AG09309 (cell line): ENCODE data around the gene LAMA5.

ENCODE experiments used
- DNase-seq: peaks from one replicate; pipeline ENCODE4 v3.0.0-alpha.2; 2010; ENCODE audit warnings: low read depth
- H3K4me3 ChIP-seq: 2 replicates; pipeline ENCODE4 v1.5.1; 2011; ENCODE audit warnings: mild to moderate bottlenecking, low read depth, low read length, moderate library complexity; ENCODE audit not compliant: control insufficient read depth
- TF ChIP-seq, protein P1 (sequence below): IDR thresholded peaks from 2 replicates; pipeline ENCODE4 v1.5.1; 2011; ENCODE audit warnings: mild to moderate bottlenecking, low read depth, low read length, inconsistent platforms; ENCODE audit not compliant: insufficient read depth, control insufficient read depth; ENCODE audit errors: missing control alignments

Gene LAMA5

DNA sequence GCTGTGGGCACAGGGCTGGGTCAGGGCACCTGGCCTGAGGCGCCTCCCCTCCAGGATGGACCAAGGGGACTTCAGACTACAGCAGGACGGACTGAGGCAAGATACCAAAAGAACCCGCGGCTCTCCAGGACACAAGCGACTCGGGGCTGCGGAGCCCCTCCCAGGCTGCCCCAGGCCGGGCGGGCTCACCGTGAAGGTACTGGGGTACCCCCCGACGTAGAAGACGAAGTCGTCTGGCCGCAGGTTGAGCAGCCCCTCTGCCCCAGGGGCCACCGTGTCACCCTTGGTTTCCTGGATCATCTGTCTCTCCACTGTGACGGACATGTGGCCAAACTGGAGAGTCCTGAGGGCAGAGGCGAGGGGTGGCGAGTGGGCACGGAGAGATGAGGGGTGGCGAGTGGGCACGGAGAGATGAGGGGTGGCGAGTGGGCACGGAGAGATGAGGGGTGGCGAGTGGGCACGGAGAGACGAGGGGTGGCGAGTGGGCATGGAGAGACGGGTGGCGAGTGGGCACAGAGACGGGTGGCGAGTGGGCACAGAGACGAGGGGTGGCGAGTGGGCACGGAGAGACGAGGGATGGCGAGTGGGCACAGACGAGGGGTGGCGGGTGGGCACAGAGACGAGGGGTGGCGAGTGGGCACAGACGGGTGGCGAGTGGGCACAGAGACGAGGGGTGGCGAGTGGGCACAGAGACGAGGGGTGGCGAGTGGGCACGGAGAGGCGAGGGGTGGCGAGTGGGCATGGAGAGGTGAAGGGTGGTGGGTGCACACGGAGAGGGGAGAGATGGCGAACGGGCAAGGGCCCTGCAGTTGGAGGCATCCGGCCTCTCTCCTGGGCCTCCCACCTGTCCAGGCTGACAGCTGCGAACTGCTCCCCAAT, 53.4 kb downstream of the LAMA5 start:
- TF ChIP-seq, protein P1, sequence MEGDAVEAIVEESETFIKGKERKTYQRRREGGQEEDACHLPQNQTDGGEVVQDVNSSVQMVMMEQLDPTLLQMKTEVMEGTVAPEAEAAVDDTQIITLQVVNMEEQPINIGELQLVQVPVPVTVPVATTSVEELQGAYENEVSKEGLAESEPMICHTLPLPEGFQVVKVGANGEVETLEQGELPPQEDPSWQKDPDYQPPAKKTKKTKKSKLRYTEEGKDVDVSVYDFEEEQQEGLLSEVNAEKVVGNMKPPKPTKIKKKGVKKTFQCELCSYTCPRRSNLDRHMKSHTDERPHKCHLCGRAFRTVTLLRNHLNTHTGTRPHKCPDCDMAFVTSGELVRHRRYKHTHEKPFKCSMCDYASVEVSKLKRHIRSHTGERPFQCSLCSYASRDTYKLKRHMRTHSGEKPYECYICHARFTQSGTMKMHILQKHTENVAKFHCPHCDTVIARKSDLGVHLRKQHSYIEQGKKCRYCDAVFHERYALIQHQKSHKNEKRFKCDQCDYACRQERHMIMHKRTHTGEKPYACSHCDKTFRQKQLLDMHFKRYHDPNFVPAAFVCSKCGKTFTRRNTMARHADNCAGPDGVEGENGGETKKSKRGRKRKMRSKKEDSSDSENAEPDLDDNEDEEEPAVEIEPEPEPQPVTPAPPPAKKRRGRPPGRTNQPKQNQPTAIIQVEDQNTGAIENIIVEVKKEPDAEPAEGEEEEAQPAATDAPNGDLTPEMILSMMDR, result no peak
- no peak overlapping the region for H3K4me3 ChIP-seq
- no peak for DNase-seq

DNA sequence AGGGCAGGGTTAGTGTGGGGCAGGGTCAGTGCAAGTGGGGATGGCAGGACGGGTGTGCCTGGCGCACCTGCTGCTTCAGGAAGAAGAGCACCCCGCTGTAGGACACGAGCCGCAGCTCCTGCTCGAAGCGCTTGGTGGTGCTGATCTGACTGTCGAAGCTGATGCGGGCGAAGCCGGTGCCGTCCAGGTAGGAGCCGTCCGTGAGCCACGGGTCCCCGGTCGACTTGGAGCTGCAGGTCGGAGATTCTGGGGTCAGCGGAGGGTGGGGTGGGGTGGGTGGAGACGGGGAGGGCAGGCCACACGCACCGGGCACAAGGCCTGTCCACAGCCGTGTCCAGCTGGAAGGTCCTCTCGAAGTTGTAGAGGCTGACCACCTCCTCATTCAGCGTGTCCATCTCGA, 54.1 kb downstream of the LAMA5 start:
- TF ChIP-seq, protein P1, result no peak
- H3K4me3 ChIP-seq, result no peak overlapping the region
- DNase-seq, result no peak

DNA sequence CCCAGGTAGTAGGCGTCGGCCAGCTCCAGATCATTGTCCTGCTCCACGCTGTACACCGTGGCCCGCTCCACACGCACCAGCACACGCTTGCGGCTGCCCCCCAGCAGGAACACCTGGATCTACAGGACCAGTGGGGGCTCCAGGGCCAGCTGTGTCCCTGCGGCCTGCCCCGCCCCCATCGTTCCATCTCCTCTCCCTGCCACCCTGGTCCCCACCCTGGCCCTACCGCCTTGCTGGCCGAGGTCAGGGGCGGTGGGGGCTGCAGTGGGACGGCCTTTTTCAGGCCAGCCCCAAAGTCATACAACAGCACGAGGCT, 54.5 kb downstream of the LAMA5 start:
- TF ChIP-seq, protein P1, result no peak
- no peak overlapping the region for H3K4me3 ChIP-seq
- no peak for DNase-seq

DNA sequence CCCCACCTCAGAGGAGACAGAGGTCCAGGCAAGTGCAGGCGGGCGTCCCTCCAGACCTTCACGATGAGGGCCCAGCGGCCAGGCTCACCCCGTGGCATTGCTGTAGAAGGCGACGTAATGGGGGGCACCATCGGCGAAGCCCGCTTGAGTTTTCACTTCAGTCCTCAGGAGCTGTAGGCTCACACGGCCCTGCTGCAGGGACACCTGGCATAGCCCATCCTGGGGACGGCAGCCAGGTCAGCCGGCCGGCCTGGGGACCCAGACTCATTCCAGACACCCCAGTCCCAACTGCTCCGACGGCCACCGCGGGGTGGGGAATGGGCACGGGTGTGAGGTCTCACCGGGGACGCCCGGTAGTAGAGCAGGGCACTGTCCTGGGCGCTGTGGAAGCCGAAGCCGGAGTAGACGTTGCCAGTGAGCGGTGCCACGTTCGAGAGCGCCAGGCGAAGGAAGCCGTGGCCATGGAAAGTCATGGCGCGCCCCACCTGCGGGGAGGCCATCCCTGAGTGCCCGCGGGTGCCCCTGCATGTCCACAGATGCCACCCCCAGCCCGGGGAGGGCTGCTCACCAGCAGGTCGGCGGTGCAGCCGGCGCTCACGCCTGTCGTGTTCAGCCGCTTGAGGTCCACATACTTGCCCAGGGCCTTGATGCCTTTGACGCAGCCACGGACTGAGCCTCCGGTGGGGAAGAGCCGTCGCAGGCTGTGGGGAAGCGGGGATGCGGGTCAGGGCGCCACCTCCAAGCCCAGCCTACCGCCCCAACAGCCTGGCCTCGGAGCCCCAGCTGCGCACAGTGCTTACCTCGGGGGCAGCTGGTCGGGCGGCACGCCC, 55.1 kb downstream of the LAMA5 start:
- no peak overlapping the region for H3K4me3 ChIP-seq
- TF ChIP-seq, protein P1, result no peak
- DNase-seq, result no peak

DNA sequence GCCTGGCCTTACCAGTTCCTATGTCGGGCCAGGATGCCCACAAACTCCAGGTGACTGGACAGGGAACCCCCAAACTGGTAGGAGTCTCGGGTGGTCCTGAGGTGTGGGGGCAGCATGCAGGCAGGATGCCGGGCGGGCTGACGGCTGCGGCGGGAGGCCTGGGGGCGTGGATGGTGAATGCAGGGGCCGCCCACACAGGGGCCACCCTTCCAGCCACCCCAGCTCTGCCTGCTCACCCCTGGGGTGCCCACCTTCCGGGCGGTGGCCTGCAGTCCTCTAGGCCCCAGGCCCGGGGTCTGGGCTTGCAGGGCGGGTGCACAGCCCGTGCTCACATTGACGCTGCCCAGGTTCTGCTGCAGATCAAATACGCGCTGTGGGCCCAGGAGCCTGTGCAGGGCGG, 56.0 kb downstream of the LAMA5 start:
- DNase-seq, result no peak
- TF ChIP-seq, protein P1, result no peak
- H3K4me3 ChIP-seq, result no peak overlapping the region

DNA sequence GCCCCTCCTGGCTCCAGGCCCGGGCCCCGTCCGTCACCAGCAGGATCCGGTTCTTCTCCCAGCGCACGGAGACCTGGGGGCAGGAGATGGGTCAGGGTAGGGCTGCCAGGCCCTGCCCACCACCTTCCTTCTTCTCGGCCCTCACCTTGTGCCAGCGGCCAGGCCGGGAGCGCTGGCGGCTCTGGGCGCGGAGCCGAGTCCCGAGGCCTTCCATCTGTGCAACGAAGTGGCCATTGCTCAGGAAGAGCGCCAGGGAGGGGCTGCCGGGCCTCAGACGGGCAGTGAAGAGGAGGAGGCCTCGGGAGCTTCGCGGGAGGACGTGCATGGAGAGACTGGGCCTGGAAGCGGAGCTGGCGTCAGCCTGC, 56.4 kb downstream of the LAMA5 start:
- no peak overlapping the region for H3K4me3 ChIP-seq
- TF ChIP-seq, protein P1, result no peak
- no peak for DNase-seq
